ENCODE results near the gene PLEKHM2.

Gene PLEKHM2

GRCh38 chr1:15757016-15757543, 73.0 kb downstream of the PLEKHM2 start:
- DNase-seq: no peak
- Histone ChIP-seq H3K36me3 (ENCODE audit: control insufficient read depth, insufficient read depth, low read length) (no peaks in the 10 kb centered on the region), H3K4me1 (ENCODE audit: control insufficient read depth, insufficient read depth, low read length, poor library complexity, severe bottlenecking) (peaks cover 14% of the 10 kb centered on the region), H3K4me3 (ENCODE audit: insufficient read depth, low read depth, low read length, poor library complexity, severe bottlenecking) (no peak overlapping the region), H3K27ac (ENCODE audit: insufficient read depth, low read length, poor library complexity, severe bottlenecking) (no peak overlapping the region), H3K9me3 (ENCODE audit: control insufficient read depth, low read length) (no peaks in the 10 kb centered on the region), H3K27me3 (replicated peaks; ENCODE audit: control insufficient read depth, insufficient read depth, low read length, poor library complexity, severe bottlenecking) (peaks cover 14% of the 10 kb centered on the region)

DNA sequence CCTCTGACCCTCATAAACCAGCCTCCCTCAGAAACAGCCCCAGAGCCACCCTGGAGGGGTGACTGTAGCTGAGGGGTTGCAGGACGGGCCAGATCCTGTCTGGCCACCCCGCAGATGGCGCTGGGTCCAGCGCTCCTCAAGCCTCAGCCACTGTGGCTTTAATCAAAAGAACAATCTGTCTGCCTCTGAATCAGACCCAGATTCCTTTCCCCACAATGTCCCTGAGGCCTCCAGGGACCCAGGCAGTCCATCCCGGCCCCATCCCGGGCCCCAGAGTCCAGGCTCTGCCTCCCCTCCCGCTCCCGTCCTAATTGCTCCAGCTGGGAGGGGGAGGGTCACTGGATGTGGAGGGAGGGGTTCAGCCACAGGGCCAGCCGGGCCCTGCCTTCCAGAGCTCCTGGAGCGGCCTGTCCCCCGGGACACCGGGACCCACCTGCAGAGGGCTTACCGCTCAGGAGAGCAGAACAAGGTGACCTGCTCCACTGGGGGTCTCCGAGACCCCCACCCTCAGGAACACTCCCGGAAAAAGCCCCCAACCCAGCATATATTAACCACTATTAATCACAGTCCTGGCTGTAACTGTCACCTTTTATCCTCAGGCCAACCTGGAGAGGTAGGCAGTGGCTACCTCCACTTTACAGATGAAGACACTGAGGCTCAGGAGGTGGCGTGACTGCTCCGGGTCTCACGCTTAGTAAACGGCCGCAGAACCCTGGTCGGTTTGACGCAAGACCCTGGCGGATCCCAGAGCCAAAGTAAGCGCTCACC, 73.6 kb downstream of the PLEKHM2 start:
- H3K36me3 ChIP-seq (ENCODE audit: control insufficient read depth, insufficient read depth, low read length): no peaks in the 10 kb centered on the region
- H3K4me3 ChIP-seq (ENCODE audit: insufficient read depth, low read depth, low read length, poor library complexity, severe bottlenecking): no peak overlapping the region
- no peaks in the 10 kb centered on the region for H3K9me3 ChIP-seq (ENCODE audit: control insufficient read depth, low read length)
- H3K27me3 ChIP-seq (replicated peaks; ENCODE audit: control insufficient read depth, insufficient read depth, low read length, poor library complexity, severe bottlenecking): peaks cover 14% of the 10 kb centered on the region
- DNase-seq: no peak
- no peak overlapping the region for H3K27ac ChIP-seq (ENCODE audit: insufficient read depth, low read length, poor library complexity, severe bottlenecking)
- peaks cover 14% of the 10 kb centered on the region for H3K4me1 ChIP-seq (ENCODE audit: control insufficient read depth, insufficient read depth, low read length, poor library complexity, severe bottlenecking)

GRCh38 chr1:15758343-15758931, 74.3 kb downstream of the PLEKHM2 start, which contains the start of gene FBLIM1:
FBLIM1 (plus strand) TSS chr1:15758795; CDS start chr1:15764984, 6,189 bp downstream.
- no peaks in the 10 kb centered on the region for H3K36me3 ChIP-seq (ENCODE audit: control insufficient read depth, insufficient read depth, low read length)
- H3K9me3 ChIP-seq (ENCODE audit: control insufficient read depth, low read length): no peaks in the 10 kb centered on the region
- peak within 1 kb of the TSS; percentile 35 for H3K4me3 ChIP-seq (ENCODE audit: insufficient read depth, low read depth, low read length, poor library complexity, severe bottlenecking)
- H3K27me3 ChIP-seq (replicated peaks; ENCODE audit: control insufficient read depth, insufficient read depth, low read length, poor library complexity, severe bottlenecking): peaks cover 14% of the 10 kb centered on the region
- DNase-seq: no peak
- no peak within 1 kb of the TSS for H3K27ac ChIP-seq (ENCODE audit: insufficient read depth, low read length, poor library complexity, severe bottlenecking)
- peaks cover 14% of the 10 kb centered on the region for H3K4me1 ChIP-seq (ENCODE audit: control insufficient read depth, insufficient read depth, low read length, poor library complexity, severe bottlenecking)

GRCh38 chr1:15758953-15759661, 75.0 kb downstream of the PLEKHM2 start:
- Histone ChIP-seq H3K27me3 (replicated peaks; ENCODE audit: control insufficient read depth, insufficient read depth, low read length, poor library complexity, severe bottlenecking) (peaks cover 14% of the 10 kb centered on the region), H3K4me3 (ENCODE audit: insufficient read depth, low read depth, low read length, poor library complexity, severe bottlenecking) (peak overlapping the region; percentile 35), H3K4me1 (ENCODE audit: control insufficient read depth, insufficient read depth, low read length, poor library complexity, severe bottlenecking) (peaks cover 14% of the 10 kb centered on the region), H3K36me3 (ENCODE audit: control insufficient read depth, insufficient read depth, low read length) (no peaks in the 10 kb centered on the region), H3K27ac (ENCODE audit: insufficient read depth, low read length, poor library complexity, severe bottlenecking) (no peak overlapping the region), H3K9me3 (ENCODE audit: control insufficient read depth, low read length) (no peaks in the 10 kb centered on the region)
- no peak for DNase-seq

- Histone ChIP-seq H3K4me1 (ENCODE audit: control insufficient read depth, insufficient read depth, low read length, poor library complexity, severe bottlenecking) (peaks cover 14% of the 10 kb centered on the region), H3K27me3 (replicated peaks; ENCODE audit: control insufficient read depth, insufficient read depth, low read length, poor library complexity, severe bottlenecking) (peaks cover 14% of the 10 kb centered on the region), H3K27ac (ENCODE audit: insufficient read depth, low read length, poor library complexity, severe bottlenecking) (no peak overlapping the region), H3K36me3 (ENCODE audit: control insufficient read depth, insufficient read depth, low read length) (no peaks in the 10 kb centered on the region), H3K9me3 (ENCODE audit: control insufficient read depth, low read length) (no peaks in the 10 kb centered on the region), H3K4me3 (ENCODE audit: insufficient read depth, low read depth, low read length, poor library complexity, severe bottlenecking) (no peak overlapping the region)
- DNase-seq: no peak
Observed at GRCh38 chr1:15760520-15761211, 76.5 kb downstream of the PLEKHM2 start.

DNA sequence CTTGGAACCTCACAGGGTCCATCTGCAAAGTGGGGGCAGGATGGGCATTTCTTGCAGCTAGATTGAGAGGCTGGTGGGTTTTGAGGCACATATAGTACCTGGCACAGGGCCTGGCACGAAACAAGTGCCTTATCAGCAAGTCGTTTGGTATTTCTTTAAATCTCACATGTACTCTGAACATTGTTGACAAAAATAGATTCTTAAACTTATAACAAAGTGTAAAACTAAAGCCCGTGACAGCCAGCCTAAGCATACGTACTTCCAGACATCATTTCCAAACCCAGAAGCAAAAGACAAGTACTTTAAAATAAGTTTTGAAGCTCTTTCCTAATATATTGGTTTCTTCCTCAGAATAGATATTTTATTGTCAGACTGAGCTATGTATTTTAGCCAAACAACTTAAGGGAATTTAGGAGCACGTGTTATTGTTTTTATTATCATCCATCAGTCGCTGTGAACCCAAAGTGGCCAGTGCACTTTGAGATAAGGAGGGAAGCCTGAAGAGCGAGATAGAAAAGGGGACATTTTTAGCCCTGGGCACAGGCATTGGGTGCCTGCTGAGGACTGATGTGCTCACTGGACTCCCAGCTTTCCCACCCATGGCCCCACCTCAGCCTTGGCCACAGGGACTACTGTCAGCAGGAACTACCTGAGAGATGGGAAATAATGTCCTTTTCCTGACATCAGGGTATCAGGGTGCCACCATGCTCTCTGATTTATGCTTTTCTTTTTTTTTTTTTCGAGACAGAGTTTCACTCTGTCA, 77.4 kb downstream of the PLEKHM2 start:
- peaks cover 8% of the 10 kb centered on the region for H3K4me1 ChIP-seq (ENCODE audit: control insufficient read depth, insufficient read depth, low read length, poor library complexity, severe bottlenecking)
- H3K36me3 ChIP-seq (ENCODE audit: control insufficient read depth, insufficient read depth, low read length): no peaks in the 10 kb centered on the region
- H3K27ac ChIP-seq (ENCODE audit: insufficient read depth, low read length, poor library complexity, severe bottlenecking): no peak overlapping the region
- DNase-seq: no peak
- H3K9me3 ChIP-seq (ENCODE audit: control insufficient read depth, low read length): no peaks in the 10 kb centered on the region
- H3K4me3 ChIP-seq (ENCODE audit: insufficient read depth, low read depth, low read length, poor library complexity, severe bottlenecking): no peak overlapping the region
- H3K27me3 ChIP-seq (replicated peaks; ENCODE audit: control insufficient read depth, insufficient read depth, low read length, poor library complexity, severe bottlenecking): peaks cover 14% of the 10 kb centered on the region

GRCh38 chr1:15762546-15762945, 78.4 kb downstream of the PLEKHM2 start:
- H3K36me3 ChIP-seq (ENCODE audit: control insufficient read depth, insufficient read depth, low read length): no peaks in the 10 kb centered on the region
- H3K4me3 ChIP-seq (ENCODE audit: insufficient read depth, low read depth, low read length, poor library complexity, severe bottlenecking): no peak overlapping the region
- H3K4me1 ChIP-seq (ENCODE audit: control insufficient read depth, insufficient read depth, low read length, poor library complexity, severe bottlenecking): peaks cover 6% of the 10 kb centered on the region
- H3K9me3 ChIP-seq (ENCODE audit: control insufficient read depth, low read length): no peaks in the 10 kb centered on the region
- H3K27ac ChIP-seq (ENCODE audit: insufficient read depth, low read length, poor library complexity, severe bottlenecking): no peak overlapping the region
- no peak for DNase-seq
- peaks cover 14% of the 10 kb centered on the region for H3K27me3 ChIP-seq (replicated peaks; ENCODE audit: control insufficient read depth, insufficient read depth, low read length, poor library complexity, severe bottlenecking)

DNA sequence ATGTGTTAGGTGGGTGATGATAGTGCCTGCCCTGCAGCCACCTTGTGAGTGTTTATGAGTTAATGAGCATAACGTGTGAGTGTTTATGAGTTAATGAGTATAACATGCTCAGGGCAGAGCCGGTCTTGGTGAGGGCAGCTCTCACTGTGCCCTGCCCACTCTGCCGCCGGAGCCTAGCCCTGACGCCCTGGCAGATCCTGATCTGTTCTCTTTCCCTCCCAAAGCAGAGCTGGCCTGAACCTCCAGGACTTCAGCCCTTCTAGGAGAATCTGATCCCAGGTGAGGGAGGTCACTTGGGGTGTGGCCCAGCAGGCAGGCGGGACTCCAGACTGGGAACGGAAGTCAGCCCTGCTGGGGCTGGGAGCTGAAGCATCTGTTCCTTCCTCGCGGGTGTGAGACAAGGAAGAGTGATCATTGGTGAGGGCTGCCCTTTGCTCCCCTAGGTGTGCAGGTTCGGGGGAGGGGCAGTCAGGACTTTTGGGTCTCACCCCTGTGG, 80.2 kb downstream of the PLEKHM2 start:
- peaks cover 7% of the 10 kb centered on the region for H3K27me3 ChIP-seq (replicated peaks; ENCODE audit: control insufficient read depth, insufficient read depth, low read length, poor library complexity, severe bottlenecking)
- no peak overlapping the region for H3K27ac ChIP-seq (ENCODE audit: insufficient read depth, low read length, poor library complexity, severe bottlenecking)
- H3K4me1 ChIP-seq (ENCODE audit: control insufficient read depth, insufficient read depth, low read length, poor library complexity, severe bottlenecking): peaks cover 1% of the 10 kb centered on the region
- no peak for DNase-seq
- no peaks in the 10 kb centered on the region for H3K36me3 ChIP-seq (ENCODE audit: control insufficient read depth, insufficient read depth, low read length)
- H3K9me3 ChIP-seq (ENCODE audit: control insufficient read depth, low read length): no peaks in the 10 kb centered on the region
- no peak overlapping the region for H3K4me3 ChIP-seq (ENCODE audit: insufficient read depth, low read depth, low read length, poor library complexity, severe bottlenecking)

DNA sequence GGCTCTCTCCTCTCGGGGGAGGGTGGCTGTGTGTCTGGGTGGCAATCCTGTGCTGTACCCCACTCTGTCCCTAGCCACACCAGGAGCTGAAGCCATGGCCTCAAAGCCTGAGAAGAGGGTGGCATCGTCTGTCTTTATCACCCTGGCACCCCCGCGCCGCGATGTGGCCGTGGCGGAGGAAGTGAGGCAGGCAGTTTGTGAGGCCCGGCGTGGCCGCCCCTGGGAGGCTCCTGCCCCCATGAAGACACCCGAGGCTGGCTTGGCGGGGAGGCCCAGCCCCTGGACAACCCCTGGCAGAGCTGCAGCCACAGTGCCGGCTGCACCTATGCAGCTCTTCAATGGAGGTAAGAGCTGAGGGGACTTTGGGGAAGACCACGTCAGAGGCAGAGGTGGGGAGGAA, 80.8 kb downstream of the PLEKHM2 start:
- H3K4me1 ChIP-seq (ENCODE audit: control insufficient read depth, insufficient read depth, low read length, poor library complexity, severe bottlenecking): no peaks in the 10 kb centered on the region
- no peak overlapping the region for H3K4me3 ChIP-seq (ENCODE audit: insufficient read depth, low read depth, low read length, poor library complexity, severe bottlenecking)
- H3K27me3 ChIP-seq (replicated peaks; ENCODE audit: control insufficient read depth, insufficient read depth, low read length, poor library complexity, severe bottlenecking): peaks cover 5% of the 10 kb centered on the region
- no peaks in the 10 kb centered on the region for H3K9me3 ChIP-seq (ENCODE audit: control insufficient read depth, low read length)
- no peak overlapping the region for H3K27ac ChIP-seq (ENCODE audit: insufficient read depth, low read length, poor library complexity, severe bottlenecking)
- H3K36me3 ChIP-seq (ENCODE audit: control insufficient read depth, insufficient read depth, low read length): no peaks in the 10 kb centered on the region
- no peak for DNase-seq

Measured in effector memory CD4-positive, alpha-beta T cell (primary cell).